PFSK-1 (cell line): ENCODE measurements around the gene KLHL8.

Experiments used
- POLR2AphosphoS5 ChIP-seq: IDR thresholded peaks from 2 replicates; pipeline ENCODE4 v1.6.1; 2012; ENCODE audit warnings: low read depth, mild to moderate bottlenecking, control low read depth, low read length, moderate library complexity
- REST ChIP-seq, 2 experiments: IDR thresholded peaks; 2 replicates each; pipeline versions ENCODE4 v1.6.1 to v1.8.0; 2011 to 2012; ENCODE audit warnings: low read depth in 2 of 2, low read length in 2 of 2, control low read depth in 1 of 2, inconsistent platforms in 1 of 2, mild to moderate bottlenecking in 1 of 2, moderate library complexity in 1 of 2; ENCODE audit not compliant: insufficient read depth in 1 of 2
- SIN3A ChIP-seq: IDR thresholded peaks from 2 replicates; pipeline ENCODE4 v1.6.1; 2012; ENCODE audit warnings: mild to moderate bottlenecking, low read length, moderate library complexity, borderline replicate concordance; ENCODE audit not compliant: insufficient read depth
- TAF1 ChIP-seq: IDR thresholded peaks from 2 replicates; pipeline ENCODE4 v1.6.1; 2012; ENCODE audit warnings: low read length, control low read depth, borderline replicate concordance; ENCODE audit not compliant: insufficient read depth

GRCh38 chr4:87129681-87130080 is 90.7 kb downstream of the KLHL8 start:
- TF ChIP-seq SIN3A (no peak), TAF1 (no peak), POLR2AphosphoS5 (no peak), REST (IDR thresholded peaks at IDR 0.05; ENCODE audit: insufficient read depth in 1 of 2, low read depth in 2 of 2, low read length in 2 of 2) (no peak)
